Endometrium (tissue), 2 donors: Measurements from ENCODE around the gene PROX1.

Experiments
- FAIRE-seq: peaks from 2 replicates; lab custom pipeline; 2012; peaks lifted over from hg19 to GRCh38; lab: Jason Lieb, UNC
- donor health status: control.
- donor health status: control.

Gene PROX1

GRCh38 chr1:214002060-214002459 is 14.3 kb downstream of the PROX1 start:
- no peak for FAIRE-seq

DNA sequence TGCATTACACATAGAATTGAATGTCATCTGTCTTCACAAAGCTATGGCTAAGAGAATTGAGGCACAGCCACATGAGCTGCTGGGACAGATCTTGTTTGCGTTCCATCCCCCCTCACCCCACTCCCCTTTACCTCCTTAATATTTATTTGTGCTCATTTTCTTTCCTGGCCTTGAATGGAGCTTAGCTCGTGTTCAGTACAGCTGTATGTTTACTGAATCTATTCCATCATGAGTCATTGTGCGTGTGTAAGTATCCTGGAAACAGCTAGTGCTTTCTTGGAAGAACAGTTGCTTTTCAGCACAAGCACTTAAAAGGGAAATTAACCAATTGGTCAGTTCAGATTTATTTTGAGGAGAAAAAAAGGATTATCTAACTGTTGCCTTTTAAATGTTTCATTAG is 14.7 kb downstream of the PROX1 start:
- peak; percentile 86 for FAIRE-seq

DNA sequence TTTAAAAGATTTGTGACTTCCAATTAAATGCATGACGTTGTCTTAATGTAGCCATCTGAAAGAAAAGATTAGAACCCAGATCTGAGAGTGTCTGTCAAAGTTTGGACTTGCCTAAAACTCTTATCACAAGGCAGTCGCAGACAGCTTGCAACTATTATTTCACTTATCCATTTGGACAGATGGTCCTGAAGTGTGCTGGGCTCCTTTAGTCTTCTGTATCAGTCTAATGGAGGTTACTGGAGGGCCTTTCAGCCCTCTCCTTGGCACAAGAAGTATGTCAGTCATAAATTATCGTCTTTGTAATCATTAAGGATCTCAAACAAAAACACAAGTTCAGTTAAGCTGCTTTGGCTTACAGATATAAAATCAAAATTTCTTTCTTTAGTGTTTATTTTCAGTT is 15.5 kb downstream of the PROX1 start:
- FAIRE-seq, result no peak

DNA sequence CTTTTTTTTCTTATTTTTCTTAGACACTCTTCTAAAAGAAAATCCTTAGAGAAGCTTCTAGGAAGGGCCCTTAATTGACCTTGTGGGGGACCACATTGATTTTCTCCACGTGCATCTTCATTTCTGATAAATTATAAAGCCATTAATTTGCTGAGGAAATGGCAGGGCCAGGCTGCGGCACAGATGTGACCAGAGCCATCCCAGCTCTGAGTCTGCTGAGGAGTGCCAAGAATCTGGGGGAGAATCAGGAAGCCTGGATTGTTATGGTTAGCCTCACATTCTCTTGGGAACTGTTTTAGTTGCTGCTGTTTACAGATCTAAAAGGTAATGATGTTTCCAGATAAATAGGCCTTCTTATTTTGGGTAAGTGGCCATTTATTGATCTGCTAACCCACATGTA is 16.2 kb downstream of the PROX1 start:
- peak; percentile 18 for FAIRE-seq

GRCh38 chr1:214004795-214005194 is 17.0 kb downstream of the PROX1 start:
- FAIRE-seq, result no peak

DNA sequence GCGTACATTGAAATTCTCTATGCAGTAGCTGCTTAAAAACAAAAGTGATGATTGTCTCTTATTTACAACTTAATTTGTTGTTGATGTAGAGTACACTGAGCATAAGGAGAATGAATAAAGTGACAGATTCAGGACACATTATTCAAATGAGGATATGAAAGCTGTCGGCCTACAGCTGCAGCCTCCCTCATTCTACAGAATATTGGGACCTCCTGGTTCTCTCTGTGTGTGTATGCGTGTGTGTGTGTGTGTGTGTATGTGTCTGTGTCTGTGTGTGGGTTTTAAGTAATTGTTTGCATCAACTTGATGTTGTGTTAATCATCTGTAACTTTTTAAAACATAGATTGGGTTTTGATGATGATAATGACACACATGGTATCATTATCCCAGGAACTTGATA is 17.9 kb downstream of the PROX1 start:
- FAIRE-seq, result no peak

GRCh38 chr1:214006845-214007244 is 19.1 kb downstream of the PROX1 start:
- no peak for FAIRE-seq

- FAIRE-seq, result no peak
Measured at GRCh38 chr1:214008347-214008746, 20.6 kb downstream of the PROX1 start.

DNA sequence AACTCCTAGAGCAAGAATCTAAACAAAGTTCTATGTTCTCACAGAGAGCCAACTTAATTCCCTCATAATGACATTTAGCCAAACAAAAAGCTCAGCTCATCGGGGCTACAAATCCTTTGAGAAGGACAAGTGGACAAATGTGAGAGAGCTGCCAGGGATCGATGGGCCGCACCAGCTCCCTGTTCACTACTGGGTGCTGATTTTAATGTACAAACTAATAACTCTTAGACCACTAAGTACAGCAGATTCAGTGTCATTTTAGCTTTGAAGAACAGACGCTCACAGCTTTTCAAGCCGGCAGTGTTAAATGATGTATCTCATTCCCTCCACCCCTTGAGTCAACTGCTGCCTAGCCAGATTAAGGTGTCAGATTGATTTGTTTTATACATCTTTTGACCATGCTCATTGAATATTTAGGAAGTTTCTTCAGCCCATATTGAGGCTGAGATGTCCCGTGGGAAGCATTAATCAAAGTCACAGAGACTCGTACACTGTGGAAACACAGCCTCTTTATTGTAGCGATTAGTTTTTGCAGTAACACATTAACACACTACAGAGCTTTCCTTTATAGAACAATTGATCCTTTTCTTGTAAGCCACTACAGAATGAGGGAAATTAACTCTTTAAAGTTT is 21.1 kb downstream of the PROX1 start:
- FAIRE-seq, result no peak

GRCh38 chr1:214009423-214010196 is 21.8 kb downstream of the PROX1 start:
- no peak for FAIRE-seq

DNA sequence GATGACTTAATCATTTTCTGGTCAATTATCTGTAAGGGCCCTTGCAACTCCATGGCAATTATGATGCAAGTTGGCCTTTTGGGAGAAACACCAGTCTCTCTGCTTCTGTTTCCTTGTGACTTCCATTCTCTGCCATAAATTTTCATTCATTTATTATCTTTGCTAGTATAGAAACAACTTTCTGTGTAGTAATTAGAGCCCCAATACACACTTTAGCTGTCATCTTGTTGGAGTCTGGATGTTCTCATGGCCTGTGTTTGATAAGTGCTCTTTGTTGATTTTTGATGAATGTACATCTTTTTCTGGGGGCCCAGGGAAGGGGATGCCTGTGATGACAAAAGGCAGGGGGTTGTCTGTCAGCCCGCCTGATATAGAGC is 22.4 kb downstream of the PROX1 start:
- FAIRE-seq, result no peak

DNA sequence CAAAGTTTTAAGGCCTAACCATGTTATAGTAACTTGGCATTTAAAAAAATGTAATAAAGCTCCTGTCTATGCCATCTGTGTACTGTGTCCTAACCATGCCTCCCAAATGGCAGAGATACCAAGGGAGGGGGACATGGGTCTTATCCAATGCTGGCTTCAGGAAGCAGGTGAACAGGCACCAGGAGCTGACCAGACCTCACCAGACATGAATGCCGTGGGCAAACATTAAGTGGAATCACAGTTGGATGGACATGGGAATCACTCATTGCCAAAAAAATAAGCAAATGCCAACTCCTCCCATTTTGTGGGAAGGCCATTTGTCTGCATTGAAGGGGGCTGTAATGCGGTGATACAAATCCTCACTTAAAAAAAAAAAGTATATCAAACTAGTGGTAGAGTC is 22.9 kb downstream of the PROX1 start:
- FAIRE-seq, result no peak

- no peak for FAIRE-seq
Measured at GRCh38 chr1:214012418-214012817, 24.6 kb downstream of the PROX1 start.

DNA sequence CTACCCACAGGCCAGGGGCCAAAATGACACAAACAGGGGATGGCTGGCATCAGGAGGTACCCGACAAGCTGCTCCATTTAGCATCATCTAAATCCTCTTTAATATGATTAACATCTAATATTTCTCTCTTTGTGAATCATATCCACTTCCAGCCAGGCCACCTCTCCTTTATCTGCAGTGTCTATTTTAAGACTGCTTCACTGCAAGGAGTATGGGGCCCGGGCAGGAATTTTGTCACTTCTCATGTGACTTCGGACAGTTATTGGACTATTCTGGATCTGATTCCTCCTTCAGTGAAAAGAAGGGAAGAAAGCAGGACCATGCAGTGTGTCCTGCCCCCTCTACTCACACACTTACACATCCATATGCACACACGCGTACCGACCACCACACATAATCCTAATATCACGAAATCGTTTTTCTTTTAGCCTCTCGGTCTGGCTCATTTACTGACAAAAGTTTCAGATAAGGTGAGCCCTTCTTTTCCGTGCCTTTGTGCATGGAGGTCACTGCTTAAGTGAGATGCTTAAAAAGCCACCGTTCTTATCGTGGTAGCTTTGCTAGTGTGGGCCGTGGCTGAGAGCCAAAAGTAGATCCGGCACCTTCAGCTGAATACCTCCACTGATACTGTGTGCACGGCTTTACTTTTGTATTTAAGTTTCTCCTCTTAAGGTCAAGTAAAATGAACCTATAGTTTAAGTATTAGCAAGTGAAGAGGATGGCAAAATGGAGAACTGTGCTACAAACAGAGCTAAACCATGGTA is 26.0 kb downstream of the PROX1 start:
- no peak for FAIRE-seq

GRCh38 chr1:214014730-214015129 is 27.0 kb downstream of the PROX1 start:
- no peak for FAIRE-seq

GRCh38 chr1:214017191-214017982 is 29.6 kb downstream of the PROX1 start:
- no peak for FAIRE-seq

DNA sequence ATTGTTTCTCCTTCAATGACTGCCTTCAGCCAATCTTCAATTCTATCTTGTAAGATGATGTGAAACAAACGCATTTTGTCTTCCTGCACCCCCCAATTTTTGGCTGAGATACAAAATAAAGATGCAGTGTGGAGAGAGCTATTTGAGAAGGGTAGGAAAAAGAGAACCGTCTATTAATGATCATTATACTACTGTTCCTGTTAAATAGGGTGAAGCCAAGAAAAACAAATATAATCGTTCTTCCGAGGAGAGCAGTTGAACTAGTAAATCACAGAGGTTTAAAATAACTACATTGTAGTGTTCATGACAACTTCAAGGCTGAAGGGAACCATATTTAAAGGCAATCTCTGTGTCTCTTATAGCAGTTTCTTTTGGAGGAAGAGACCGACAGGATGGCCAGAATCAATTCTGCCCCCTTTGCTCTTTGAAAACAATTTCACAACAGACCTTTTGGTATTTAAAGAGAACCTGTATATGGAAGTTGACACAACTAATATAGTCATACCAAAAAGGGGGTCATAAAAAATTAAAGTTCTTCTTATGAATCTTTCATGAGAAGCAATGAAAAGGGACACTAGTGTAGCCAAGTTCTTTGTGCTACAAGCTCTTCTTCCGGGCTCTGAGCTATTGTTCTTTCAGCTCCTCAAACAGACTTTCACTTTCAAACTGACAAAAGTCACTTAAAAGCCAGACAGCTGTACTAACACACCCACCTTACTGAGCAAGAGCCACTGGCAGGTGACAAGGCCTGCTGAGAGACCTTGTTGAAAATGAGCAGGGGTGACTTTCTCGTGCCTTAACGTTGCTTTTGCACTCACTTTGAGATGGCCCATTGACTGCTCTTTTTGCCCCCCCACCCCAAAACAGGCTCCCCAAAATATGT is 30.9 kb downstream of the PROX1 start:
- FAIRE-seq, result no peak

DNA sequence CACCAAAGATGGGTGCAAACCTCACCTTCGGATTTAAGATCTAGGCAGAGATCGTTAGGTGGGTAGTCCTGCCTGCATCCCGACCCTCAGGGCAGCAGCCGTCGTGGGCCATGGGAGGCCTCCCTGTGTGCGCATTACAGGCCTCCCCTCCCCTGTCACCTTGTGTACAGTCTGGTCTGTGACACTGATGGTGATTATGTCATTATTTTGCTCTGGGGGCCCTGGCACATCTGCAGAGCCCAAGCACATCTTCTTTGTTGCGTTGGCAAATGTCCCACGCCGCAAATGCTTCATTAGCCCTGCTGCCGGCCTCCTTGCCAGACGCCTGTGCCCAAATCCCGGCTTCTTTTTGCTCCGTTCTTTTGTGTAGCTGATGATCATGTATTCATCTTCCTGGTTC is 31.7 kb downstream of the PROX1 start:
- no peak for FAIRE-seq

DNA sequence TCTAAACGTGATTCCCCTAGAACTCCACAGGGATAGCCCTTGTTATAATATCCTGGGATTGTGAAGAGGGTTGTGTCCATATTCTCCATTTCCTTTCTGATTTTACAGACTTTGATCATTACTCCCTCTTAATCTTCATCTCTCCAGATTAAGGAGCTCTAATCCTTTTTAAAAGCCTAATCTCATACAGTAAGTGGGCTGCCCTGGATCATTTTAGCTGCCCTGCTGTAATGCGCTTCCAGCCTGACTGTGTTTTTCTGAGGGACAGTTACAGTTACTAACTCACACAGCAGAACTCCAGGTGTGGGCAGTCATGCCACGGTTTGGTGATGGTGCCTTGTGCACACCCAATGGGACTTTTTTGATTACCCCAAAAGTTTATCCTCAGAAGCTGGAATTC is 33.5 kb downstream of the PROX1 start:
- FAIRE-seq, result no peak

DNA sequence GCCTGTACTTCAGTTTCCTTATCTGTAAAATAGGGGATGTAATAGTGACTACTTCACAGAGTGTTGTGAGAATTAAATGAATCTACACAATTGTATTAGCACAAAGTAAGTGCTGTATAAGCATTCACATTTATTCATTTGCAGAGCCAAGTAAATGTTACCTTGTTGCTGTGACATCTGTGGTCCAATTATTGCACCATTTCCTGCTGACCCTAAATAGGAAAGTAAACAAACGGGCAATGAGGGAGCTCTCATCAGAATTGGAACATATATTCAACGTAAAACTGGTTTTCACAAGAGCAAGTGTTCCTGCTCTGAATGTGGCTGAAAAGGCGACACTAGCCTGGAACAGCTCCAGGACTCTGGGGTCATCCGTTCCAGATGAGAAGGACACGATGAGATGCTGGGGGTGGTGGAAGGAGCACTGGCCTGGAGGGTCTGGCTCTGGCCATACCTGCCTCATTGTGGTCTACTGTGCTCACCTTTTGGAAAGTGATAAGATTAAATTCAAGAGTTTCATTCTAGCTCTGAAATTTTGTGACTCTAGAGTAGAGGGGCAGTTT is 34.5 kb downstream of the PROX1 start:
- no peak for FAIRE-seq

DNA sequence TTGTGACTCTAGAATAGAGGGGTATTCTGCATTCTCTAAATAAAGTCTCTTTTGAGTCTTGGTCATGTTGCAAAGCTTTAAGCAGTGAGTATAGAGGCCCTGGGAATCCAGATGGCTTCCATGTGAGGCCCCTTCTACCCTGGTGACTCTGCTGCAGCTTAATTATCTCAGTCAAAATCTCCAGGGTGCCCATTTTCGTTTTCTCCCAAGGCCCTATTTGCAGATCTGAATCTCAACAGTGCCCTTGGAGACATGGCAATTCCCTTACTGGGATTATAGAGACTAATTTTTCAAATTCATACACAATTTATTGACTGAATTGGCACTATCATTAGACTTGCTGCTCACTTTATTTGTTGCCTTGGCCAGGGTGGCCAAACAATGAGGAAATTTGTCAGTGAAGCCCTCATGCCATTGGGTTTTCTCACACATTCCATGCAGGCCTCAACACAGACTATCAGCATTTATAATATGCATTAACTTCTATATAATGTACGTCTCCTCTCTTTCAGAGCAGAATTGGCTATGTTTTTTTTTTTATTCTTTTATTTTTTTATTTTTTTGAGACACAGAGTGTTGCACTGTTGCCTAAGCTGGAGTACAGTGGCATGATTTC is 35.1 kb downstream of the PROX1 start:
- no peak for FAIRE-seq
